Measurements from ENCODE around the gene GPLD1. TPM values are rescaled to one million over a fixed set of nuclear protein-coding genes. Genes with fewer than 3 reads are reported as not detected.
A peak's percentile ranks its signal among the peaks of the same experiment; 100 is the strongest.

GPLD1 gene
- total RNA-seq, 6 donors from 2014 or later, result 2.5 to 15.7 (median 7.3) TPM

DNA sequence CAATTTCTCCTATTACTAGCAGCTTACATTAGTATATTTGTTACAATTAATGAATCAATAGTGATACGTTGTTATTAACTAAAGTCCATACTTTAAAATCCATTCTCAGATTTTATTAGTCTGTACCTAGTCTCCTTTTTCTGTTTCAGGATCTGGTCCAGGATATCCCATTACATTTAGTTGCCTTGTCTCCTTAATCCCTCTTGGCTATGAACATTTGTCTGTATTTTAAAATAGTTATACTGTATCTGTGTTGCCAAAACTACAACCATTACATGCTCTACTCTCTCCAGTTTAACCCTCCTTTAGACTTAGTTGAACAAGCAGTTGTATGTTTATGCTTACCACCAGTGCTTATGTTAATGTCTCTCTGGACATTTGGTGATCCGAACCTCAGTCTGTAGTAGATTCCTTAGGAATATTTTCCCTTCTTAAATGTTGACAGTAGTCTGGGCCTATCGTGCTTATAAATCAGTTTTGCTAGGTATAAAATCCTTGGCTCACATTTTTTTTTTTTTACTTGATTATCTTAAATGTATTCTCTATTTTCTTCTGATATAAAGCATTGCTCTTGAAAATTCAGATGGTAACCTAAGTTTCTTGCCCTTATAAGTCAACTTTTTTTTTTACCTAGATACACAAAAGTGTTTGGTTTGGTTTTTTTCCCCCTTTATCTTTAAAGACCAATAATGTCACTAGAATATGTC is 17.6 kb upstream of the GPLD1 start:
- TF ChIP-seq EP300 (IDR thresholded peaks at IDR 0.05) (no peak), POLR2A (IDR thresholded peaks at IDR 0.05) (no peak), POLR2AphosphoS5 (IDR thresholded peaks at IDR 0.05) (no peak)
- TF ChIP-seq, protein P1, sequence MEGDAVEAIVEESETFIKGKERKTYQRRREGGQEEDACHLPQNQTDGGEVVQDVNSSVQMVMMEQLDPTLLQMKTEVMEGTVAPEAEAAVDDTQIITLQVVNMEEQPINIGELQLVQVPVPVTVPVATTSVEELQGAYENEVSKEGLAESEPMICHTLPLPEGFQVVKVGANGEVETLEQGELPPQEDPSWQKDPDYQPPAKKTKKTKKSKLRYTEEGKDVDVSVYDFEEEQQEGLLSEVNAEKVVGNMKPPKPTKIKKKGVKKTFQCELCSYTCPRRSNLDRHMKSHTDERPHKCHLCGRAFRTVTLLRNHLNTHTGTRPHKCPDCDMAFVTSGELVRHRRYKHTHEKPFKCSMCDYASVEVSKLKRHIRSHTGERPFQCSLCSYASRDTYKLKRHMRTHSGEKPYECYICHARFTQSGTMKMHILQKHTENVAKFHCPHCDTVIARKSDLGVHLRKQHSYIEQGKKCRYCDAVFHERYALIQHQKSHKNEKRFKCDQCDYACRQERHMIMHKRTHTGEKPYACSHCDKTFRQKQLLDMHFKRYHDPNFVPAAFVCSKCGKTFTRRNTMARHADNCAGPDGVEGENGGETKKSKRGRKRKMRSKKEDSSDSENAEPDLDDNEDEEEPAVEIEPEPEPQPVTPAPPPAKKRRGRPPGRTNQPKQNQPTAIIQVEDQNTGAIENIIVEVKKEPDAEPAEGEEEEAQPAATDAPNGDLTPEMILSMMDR (IDR thresholded peaks at IDR 0.05), result no peak
- ATAC-seq (ENCODE audit: low FRiP score in 2 of 2) (no peak), DNase-seq (no peak)
- WGBS, 2 donors, result 96 to 97% methylated on average over 3 of the region's 3 CpGs
- Histone ChIP-seq H3K4me3 (no peak overlapping the region), H3K9me3 (no peaks in the 10 kb centered on the region), H3K27ac (no peak overlapping the region), H3K36me3 (no peaks in the 10 kb centered on the region), H3K4me1 (peaks cover 0 to 3% (median 0%) of the 10 kb centered on the region in 4 donors), H3K27me3 (no peaks in the 10 kb centered on the region)

DNA sequence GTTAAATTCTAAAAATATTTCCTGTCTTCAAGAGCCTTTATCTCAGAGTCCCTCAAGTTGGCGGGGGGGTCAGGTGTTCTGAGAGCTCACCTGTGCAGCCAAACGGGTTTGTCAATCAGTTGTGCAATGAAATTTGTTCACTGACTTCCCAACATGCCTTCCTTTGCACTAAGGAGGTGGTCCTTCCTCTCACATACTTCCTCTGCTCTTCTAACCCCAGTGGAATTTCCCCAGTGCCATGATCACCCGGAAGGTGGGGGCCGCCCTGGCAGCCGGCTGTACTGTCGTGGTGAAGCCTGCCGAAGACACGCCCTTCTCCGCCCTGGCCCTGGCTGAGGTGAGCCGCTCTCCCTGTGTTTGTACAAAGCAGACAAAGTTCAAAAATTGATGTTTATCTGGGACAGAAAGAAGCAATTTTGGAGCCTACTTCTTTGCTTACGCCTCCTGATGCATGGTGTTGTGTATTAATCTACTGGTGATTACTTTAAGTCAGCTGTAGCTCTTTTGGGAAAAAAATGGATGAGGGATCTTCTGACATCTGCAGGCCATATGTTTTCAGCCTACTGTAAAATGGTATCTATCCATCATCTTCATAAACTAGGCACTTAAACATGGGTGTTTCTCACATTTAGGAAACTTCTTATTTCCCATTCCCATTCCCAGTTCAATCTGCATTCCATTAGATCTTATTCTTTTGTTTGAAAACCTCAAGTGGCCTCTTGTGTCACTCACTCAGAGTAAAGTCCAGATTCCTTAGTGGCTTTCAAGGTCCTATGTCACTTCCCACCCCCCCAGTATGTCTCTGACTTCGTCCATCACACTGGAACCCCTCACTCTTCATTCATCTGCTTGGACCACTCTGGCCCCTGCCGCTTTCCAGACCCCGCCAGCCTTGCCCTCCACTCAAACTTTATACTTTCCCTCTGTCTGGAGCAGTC is 15.5 kb upstream of the GPLD1 start:
- Histone ChIP-seq H3K4me1 (peaks cover 0 to 3% (median 0%) of the 10 kb centered on the region in 4 donors), H3K27ac (peak overlapping the region; percentile 30 to 69 (median 59)), H3K4me3 (no peak overlapping the region), H3K27me3 (no peaks in the 10 kb centered on the region), H3K36me3 (no peaks in the 10 kb centered on the region), H3K9me3 (no peaks in the 10 kb centered on the region)
- DNase-seq (peak; percentile 86 to 89), ATAC-seq (ENCODE audit: low FRiP score in 2 of 2) (peak; percentile 76 to 94)
- TF ChIP-seq POLR2AphosphoS5 (IDR thresholded peaks at IDR 0.05) (no peak), EP300 (IDR thresholded peaks at IDR 0.05) (peak in 1 of 4 donors; percentile 45), POLR2A (IDR thresholded peaks at IDR 0.05) (peak in 1 of 4 donors; percentile 12)
- WGBS, 2 donors, result 72 to 77% methylated on average over 14 of the region's 14 CpGs

DNA sequence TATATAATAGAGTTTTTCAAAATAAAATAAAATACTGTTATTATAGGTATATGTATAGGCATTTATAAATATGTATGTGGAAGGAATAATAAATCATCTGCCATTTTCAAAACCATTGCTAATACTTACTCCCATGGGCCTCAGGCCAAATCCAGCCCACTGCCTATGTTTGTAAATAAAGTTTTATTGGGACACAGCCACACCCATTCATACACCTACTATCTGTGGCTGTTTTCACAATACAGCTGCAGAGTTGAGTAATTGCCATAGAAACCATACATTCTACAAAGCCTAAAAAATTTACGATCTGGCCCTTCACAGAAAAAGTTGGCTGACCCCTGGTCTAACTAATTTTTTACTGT is 14.9 kb upstream of the GPLD1 start:
- H3K27ac ChIP-seq, result peak overlapping the region in 2 of 4 donors; percentile 30 to 53
- DNase-seq (no peak), ATAC-seq (ENCODE audit: low FRiP score in 2 of 2) (peak in 1 of 2 donors; percentile 38)
- H3K4me1 ChIP-seq, result peaks cover 0 to 3% (median 0%) of the 10 kb centered on the region in 4 donors
- no peaks in the 10 kb centered on the region for H3K9me3 ChIP-seq
- WGBS, 2 donors, result 56 to 69% methylated on average over 1 of the region's 1 CpG
- H3K27me3 ChIP-seq, result no peaks in the 10 kb centered on the region
- H3K4me3 ChIP-seq, result no peak overlapping the region
- no peaks in the 10 kb centered on the region for H3K36me3 ChIP-seq
- TF ChIP-seq POLR2A (IDR thresholded peaks at IDR 0.05), result no peak

DNA sequence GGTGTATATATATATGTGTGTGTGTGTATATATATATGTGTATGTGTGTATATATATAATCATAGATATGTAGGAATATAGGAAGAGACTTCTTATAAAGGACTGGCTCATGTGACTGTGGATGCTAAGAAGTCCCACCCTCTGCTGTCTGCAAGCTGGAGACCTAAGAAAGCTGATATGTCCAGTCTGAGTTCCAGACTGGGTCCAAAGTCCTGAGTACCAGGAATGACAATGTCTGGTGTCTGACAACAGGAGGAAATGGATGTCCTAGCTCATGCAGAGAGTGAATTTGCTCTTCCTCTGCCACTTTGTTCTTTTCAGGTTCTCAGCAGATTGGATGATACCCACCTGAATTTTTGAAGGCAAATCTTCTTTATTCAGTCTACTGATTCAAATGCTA is 12.5 kb upstream of the GPLD1 start:
- Histone ChIP-seq H3K9me3 (no peaks in the 10 kb centered on the region), H3K4me3 (no peak overlapping the region), H3K27ac (no peak overlapping the region), H3K4me1 (peaks cover 0 to 3% (median 0%) of the 10 kb centered on the region in 4 donors), H3K36me3 (no peaks in the 10 kb centered on the region), H3K27me3 (no peaks in the 10 kb centered on the region)
- no peak for DNase-seq
- no peak for ATAC-seq (ENCODE audit: low FRiP score in 2 of 2)
- TF ChIP-seq, protein P1 (IDR thresholded peaks at IDR 0.05), result no peak
- no peak for TF ChIP-seq EP300 (IDR thresholded peaks at IDR 0.05)
- no peak for TF ChIP-seq POLR2A (IDR thresholded peaks at IDR 0.05)
- TF ChIP-seq POLR2AphosphoS5 (IDR thresholded peaks at IDR 0.05), result no peak

DNA sequence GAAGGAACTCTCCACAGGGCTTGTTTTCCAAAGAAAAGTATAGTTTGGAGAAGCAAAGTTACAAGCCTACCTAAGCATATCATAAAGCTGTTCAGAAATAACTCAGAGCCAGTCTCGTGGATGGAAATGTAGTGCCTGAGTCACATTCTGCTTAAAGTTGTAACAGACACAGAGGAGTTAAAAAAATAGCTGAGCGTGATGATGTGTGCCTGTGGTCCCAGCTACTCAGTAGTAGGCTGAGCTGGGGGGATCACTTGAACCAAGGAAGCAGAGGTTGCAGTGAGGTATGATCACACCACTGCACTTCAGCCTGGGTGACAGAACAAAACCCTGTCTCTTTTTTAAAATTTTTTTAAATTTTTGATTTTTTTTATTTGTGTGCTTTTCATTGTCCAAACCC is 12.0 kb upstream of the GPLD1 start:
- no peak for TF ChIP-seq POLR2AphosphoS5 (IDR thresholded peaks at IDR 0.05)
- no peaks in the 10 kb centered on the region for H3K27me3 ChIP-seq
- no peaks in the 10 kb centered on the region for H3K9me3 ChIP-seq
- H3K36me3 ChIP-seq, result no peaks in the 10 kb centered on the region
- no peak for DNase-seq
- H3K4me3 ChIP-seq, result no peak overlapping the region
- 76 to 84% methylated on average over 2 of the region's 2 CpGs for WGBS, 2 donors
- no peak for ATAC-seq (ENCODE audit: low FRiP score in 2 of 2)
- peaks cover 0 to 3% (median under 1%) of the 10 kb centered on the region in 4 donors for H3K4me1 ChIP-seq
- no peak overlapping the region for H3K27ac ChIP-seq

DNA sequence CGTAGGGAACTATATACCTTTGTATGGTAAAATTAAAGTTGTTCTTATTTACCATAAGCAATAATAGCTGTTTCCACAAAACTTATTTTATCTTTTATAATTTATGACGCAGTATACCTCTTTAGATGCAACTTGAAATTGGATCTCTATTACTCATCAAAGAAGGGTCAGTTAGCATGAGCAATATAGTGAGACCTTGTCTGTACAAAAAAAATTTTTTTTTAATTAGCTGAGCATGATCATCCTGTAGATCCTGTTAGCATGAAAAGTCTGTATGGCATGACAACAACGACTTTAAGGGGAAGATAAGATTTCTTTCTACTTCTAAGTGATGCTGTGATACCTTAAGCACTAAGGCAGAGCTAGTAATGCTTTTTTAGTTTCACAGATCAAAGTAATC is 11.3 kb upstream of the GPLD1 start:
- no peaks in the 10 kb centered on the region for H3K36me3 ChIP-seq
- H3K27me3 ChIP-seq, result no peaks in the 10 kb centered on the region
- ATAC-seq (ENCODE audit: low FRiP score in 2 of 2), result no peak
- H3K9me3 ChIP-seq, result no peaks in the 10 kb centered on the region
- DNase-seq, result no peak
- H3K27ac ChIP-seq, result no peak overlapping the region
- H3K4me3 ChIP-seq, result no peak overlapping the region
- TF ChIP-seq, protein P1 (IDR thresholded peaks at IDR 0.05), result no peak
- TF ChIP-seq EP300 (IDR thresholded peaks at IDR 0.05), result no peak
- TF ChIP-seq POLR2A (IDR thresholded peaks at IDR 0.05), result no peak
- TF ChIP-seq POLR2AphosphoS5 (IDR thresholded peaks at IDR 0.05), result no peak
- 79 to 84% methylated on average over 3 of the region's 3 CpGs for WGBS, 2 donors
- H3K4me1 ChIP-seq, result peaks cover 1 to 8% (median 5%) of the 10 kb centered on the region in 4 donors
